ENCODE data around the gene DLG2.

GRCh38 chr11:85040166-85040565, 587.0 kb downstream of the DLG2 start:
- TF ChIP-seq CTCF (IDR thresholded peaks at IDR 0.05), result no peak
- no peak for TF ChIP-seq POLR2AphosphoS5 (IDR thresholded peaks at IDR 0.05)
